Stimulated activated CD4-positive, alpha-beta T cell treated with anti-CD3 and anti-CD28 coated beads, Interleukin-12 subunit alpha, Interleukin-12 subunit beta, amount 100 ng/mL, for 24 hours (primary cell): ENCODE data around the gene SLC31A2.

Experiments used
- DNase-seq, 2 experiments: peaks; one replicate each; pipeline ENCODE4 v3.0.0-alpha.2; 2020; ENCODE audit warnings: low read depth in 2 of 2

The SLC31A2 gene

DNA sequence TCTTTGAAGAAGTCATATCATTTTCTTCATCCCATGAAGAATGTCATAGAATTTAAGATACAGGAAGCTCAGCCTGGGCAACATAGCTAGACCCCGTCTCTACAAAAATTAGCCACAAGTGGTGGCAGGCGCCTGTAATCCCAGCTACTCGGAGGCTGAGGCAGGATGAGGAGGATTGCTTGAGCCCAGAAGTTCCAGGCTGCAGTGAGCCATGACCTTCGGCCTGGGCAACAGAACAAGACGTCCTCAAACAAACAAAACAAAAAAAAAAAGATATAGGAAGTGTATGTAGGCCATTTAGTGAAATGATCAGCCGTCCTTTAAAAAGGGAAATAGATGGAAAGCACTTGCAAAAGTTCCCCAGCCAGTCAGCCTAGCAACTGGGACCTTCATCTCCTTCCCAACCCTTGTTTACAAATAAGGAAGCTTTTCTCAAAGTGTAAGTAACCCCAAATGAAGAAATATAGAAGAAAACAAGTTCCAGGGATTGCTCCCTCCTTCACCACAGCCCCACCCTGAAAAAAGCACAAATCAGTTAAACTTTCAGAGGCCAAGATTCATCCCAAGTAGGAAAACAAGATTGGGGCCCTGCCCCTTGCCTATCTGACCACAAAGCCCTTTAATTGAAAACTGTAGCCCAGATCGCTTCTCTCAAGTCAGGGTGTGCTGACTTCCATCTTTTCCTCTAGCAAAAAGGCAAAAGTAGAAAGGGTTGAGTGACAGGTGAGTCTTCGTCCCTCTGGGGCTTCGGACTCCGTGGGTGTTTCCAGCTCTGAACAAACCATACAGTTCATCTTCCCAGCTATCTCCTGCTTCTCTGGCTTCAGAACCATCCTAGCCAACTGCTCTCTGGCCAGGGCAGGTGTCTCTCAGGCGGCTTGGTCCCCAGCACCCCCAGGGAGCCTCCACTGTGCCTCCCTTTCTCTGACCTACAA is 1.2 kb downstream of the SLC31A2 start:
- no peak for DNase-seq

DNA sequence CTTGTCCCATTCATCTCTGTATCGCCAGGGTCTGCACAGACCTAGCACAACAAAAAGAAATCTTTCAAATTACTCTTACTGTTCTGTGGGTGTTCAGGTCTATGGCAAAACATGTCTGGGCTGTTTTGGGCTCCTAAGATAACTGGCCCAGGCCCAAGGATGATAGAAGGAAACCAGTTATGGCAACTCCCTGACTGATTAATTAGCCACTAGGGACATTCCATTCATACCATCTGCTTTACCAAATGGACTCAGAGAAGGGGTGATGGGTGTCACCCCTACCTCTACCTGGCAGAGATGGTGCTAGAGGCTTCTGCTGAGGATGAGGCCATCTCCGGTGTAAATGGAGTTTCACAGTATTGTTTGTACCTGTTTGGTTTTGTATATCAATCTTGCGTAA is 1.9 kb downstream of the SLC31A2 start:
- DNase-seq: no peak

DNA sequence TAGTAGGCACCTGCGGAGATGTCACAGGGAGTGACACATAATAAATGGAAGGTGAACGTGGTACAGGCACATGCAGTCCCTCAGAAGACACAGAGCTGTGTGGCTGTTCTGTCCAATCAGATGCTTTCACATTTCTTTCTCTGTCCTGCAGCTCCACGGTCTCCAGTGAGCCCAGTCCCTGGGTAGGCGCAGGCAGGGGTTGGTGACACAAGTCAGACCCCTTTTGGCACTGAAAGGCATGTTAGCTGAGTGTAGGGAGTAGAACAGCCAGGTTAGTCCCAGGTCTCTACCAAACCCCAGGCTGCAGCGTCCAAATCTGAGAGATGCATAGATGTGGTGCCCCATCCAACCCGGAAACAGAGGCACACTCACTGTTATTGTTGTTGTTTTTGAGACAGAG is 2.8 kb downstream of the SLC31A2 start:
- DNase-seq: no peak

DNA sequence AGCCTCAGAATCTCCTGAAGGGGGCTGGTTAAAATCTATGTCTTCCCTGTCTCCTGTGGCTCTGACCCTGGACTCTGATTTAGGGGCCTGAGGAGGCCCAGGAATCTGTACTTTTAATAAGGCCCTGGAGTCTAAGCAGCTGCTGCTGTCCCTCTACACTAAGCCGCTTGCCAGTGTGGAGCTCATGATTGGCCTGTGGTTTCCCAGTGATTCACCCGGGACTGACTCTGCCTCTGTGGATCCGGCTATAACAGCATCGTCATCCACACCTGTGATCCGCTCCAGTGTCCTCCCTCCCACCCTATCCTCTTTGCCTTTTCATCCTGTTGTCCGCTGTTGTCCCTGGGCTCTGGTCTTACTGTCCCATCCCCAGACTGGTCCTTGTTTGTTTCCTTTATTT is 3.7 kb downstream of the SLC31A2 start:
- no peak for DNase-seq

DNA sequence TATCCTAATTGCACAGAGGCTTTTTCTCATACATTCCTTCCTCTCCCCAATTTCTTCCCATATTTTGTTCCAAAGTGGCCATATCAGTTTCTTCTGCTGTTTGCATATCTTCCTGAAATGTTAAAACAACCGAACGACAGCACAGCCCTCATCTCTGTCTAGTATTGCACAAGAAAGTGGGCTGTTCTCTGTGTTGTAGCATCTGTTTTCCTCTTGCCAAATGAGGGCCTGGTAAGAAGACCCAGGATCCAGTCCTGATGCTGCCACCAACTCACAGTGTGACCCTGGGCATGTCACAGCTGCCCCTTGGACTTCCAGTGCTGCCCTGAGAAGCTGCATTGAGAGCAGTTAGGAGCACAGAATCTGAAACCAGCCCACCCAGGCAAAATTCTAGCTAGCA is 4.1 kb downstream of the SLC31A2 start:
- no peak for DNase-seq

DNA sequence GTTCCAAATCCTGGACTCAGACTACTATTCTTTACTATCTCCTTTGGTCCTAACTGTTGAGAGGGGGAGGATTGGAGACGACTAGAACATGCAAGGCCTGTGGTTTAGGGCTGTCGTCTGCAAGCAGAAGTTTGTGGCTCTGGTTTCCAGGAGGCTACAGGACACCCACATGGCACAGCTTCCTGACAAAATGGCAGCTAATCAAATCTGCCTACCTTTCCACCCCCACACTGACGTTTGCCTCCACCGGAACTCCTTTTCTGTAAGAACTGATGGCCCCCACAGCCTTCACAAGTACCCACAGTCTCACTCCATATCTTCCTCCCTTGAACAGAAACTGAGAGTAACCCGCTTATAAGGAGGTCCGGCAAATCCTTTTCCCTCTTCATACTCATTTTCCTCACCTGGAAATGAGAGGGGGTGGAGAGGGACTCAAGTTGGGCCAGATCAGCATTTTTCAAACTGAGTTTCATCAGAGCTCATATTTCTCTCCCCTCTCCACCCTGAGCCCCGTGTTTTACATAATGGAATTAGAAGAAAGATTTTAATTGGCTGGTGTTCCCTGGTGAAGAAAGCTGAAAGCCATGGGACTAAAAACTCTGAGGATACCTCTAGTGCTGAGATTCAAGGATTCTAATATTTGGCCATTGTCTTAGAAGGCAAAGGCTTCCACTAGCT is 5.2 kb downstream of the SLC31A2 start:
- peak in 1 of 2 experiments; percentile 23 for DNase-seq

DNA sequence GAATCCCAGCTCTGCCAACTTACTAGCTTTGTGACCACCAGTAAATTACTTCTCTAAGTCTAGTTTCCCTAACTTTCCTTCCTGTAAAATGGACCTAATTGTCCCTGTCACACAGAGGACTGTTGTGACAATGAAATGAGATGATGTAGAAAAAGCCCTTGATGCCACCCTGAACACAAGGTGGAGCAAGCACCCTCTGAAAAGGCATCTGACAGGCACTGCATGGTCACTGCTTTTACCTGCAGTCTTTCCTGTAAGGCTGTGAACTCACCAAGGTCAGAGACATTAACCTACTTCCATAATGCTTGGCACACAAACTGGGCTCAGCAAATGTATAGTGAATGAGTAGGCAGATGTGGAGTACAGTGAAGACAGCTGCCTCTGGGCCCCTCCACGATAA is 6.1 kb downstream of the SLC31A2 start:
- DNase-seq: no peak

DNA sequence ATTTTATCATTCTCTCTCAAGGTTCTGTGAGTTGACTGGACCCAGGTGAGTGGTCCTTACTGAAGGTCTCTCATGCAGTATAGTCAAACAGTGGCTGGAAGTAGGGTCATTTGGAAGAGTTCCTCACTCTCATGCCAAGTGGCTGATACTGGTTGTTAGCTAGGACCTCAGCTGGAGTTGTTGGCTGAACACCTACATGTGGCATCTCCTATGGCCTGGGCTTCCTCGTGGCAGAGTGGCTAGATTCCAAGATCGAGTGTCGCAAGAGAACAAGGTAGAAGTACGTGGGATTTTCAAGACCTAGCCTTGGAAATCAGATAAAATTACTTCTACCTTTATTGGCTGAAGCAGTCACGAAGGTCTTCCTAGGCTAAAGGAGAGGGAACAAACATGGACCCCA is 7.6 kb downstream of the SLC31A2 start:
- no peak for DNase-seq

DNA sequence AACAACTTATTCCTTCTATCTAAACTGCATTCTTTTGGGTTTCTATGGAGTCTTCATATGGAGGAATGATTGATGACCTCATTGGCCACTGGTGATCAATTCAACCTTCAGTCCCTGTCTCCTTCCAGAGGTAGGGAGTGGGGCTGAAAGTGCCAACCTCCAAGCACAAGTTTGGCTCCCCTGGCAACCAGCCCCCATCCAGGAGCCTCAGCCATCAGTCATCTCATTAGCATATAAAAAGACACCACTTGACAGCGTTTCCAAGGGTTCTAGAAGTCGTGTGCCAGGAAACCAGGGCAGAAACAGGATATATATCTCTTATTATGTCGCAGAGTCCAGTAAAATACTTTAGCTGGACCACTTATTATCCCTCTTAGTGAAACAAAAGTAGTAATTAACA is 9.8 kb downstream of the SLC31A2 start:
- DNase-seq: no peak

DNA sequence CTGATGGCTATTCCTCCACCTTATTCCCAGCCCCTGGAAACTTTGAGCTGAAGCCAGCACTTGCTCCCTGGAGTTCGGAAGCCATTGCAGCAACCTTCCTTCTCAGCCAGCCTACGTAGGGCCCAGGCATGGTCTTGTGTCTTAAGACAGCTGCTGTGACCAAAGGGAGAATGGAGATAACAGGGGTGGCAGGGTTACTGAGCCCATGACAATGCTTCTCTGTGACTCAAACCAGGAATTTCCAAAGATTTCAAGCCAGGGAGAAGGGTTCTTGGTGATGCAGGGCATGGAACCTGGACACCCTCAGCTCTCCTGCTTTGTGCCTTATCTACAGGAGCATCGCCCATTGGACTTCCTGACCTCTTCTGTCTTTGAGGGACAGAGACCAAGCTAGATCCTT is 12.2 kb downstream of the SLC31A2 start:
- DNase-seq: no peak

DNA sequence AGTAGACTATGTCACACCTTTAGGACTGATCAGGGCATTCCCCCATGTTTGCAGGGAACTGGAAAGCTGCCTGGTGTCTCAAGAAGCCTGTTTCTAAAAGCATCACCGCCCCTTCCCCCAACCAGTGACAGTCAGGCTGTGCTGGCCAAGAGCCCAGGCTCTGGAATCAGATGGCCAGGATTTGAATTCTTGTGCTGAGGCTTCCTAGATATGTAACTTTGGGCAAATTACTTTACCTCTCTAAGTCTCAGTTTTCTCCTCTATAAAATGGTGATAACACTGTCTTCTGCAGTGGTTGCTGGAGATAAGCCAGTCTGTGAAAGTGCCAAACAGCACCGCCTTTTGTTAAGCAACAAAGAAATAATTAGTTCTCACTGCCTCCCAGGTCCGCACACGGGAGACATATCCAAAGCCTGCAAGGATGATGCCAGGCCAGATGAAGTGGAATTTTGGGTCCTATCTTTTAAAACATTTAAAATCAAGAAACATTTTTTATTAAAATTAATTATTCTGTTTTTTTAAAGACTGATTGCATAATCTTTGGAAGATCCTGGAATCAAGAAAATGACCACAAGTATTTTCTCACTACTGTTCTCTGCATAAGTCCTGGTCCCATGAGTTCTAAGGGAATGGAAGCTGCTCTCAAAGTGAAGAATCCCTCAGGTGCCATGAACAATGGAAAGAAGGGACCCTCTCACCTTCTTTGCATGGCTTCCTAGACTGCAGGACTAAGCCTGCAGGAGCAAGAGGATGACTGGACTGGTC is 13.9 kb downstream of the SLC31A2 start:
- DNase-seq: no peak

DNA sequence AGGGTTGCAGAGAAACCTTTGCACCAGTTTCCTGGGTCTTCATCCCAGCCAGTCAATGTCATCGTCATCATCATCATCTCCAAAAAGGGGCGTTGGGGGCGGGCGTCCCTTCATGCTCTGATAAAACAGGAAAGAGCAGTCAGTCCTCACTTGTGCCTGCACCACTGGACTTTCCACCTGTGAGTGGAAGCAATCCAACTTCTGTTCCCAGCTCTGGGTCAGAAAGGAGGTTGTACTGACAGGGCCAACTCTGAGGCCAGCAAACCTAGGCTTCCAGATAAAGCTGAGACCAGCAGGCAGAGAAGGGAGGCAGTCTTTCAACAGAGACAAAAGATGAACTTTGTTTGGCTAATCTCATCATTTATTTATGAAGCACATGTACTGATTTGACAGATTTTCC is 15.2 kb downstream of the SLC31A2 start:
- no peak for DNase-seq

DNA sequence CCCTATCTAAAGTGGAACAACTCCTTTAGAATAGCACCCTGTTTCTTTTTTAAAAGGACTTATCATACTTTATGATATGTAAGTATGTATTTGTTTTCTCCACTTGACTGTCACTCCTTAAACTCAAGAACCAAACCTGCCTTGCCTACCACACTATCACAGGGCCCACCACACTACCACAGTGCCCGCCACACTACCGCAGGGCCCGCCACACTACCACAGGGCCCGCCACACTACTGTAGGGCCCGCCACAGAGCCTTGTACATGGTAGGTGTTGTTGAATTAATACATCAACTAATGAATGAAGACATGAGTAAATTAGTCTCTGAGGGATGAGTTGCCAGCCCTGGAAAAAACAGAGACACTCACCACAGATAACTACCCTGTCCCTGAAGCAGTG is 18.0 kb downstream of the SLC31A2 start:
- DNase-seq: no peak

DNA sequence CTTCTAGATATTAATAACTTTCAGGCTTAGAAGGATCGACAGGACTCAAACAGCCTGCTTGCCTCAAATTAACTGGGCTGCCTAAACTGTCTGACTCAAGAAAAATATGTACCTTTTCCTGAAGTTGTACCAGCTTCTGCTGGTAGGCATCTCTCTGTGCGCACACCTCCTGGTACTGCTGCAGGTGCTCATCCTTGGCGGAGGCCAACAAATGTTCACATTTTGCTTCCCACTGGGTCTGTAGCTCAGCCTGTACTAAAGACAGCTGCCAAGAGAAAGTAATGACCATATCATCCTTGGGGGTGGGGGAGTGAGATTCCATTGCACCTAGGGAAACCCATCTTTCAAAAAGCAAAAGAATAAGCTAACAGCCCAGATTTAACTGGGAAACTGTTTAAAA is 22.5 kb downstream of the SLC31A2 start:
- no peak for DNase-seq

DNA sequence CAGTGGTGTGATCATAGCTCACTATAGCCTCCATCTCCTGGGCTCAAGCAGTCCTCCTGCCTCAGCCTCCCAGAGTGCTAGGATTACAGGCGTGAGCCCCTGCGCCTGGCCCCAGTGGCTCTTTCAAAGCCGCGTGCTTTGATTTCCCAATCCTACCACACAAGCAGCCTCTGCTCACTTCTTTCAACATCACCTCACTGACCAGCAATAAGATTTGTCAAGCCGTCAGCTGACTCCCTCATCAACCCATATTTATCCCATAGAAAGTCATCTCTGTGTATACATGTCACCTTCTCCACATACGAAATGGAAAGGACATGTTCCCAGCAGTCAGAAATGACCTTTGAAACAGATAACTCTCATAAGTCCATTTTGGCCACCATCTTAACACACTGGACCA is 26.0 kb downstream of the SLC31A2 start:
- no peak for DNase-seq

DNA sequence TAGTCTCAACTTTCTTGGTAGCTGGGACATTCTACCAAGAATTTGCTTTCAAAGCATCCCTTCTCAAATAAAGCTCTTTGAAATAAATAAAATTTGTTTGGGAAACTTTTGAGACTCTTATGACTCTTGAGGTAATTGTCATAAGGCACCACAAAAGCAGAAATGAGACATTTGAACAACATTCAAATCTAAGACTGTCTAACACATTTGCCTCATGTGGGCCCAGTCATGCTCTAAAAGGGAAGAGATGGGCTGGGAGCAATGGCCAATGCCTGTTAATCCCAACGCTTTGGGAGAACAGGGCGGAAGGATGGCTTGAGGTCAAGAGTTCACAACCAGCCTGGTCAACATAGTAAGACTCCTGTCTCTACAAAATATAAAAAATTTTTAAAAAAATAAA is 26.4 kb downstream of the SLC31A2 start:
- no peak for DNase-seq

DNA sequence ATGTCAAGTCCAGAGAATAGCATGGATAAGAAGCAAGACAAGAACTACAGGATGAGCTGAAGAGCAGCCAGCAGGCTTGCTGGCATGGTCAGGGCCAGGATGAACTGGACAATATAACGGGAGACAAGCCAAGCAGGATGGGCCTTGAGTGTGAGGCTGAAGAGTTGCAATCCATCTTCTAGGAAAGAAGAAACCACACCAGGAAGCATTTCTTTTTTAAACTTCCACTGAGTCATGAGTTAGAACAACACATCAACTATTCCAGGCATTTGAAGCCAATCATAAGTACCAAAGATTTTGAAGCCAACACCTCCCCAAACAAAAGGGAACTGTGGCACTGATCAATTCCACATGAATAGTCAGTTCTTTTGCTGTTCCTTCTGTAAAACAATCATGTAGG is 27.3 kb downstream of the SLC31A2 start:
- DNase-seq: no peak

DNA sequence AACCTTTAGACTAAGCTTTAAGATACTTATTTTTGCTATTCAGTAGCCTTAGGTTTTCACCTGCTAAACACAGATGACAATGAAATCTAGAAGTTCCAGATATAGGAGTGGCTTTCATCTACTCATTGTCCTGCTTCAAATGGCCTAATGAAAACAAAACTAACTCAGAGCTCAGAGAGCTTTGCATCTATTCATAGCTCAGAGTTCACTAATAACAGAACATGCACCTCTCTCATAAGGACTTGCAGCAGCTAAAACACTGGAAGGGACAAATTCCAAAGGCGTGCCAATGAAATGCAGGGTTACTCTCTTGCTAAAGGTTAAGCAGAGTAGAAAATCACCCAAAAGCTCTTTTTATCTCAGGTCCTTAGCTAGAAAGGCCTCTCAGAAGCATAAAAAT is 29.0 kb downstream of the SLC31A2 start:
- DNase-seq: no peak

DNA sequence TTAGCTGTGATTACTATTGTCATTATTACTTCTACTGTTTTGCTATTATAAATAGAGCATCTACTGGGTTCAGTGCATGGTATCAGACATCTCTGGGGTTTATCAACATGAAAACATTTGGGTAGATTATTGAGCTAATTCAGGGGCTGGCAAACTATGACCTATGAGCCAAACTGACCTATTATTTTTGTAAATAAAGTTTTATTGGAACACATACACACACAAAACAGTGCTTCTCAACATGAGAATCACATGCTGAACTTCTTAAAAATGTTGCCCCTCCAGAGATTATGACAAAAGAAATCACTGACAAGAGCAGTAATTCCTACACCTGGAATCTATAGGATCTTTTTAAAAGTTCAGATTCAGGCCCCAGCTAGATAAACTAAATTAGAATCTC is 30.4 kb downstream of the SLC31A2 start:
- DNase-seq: no peak

DNA sequence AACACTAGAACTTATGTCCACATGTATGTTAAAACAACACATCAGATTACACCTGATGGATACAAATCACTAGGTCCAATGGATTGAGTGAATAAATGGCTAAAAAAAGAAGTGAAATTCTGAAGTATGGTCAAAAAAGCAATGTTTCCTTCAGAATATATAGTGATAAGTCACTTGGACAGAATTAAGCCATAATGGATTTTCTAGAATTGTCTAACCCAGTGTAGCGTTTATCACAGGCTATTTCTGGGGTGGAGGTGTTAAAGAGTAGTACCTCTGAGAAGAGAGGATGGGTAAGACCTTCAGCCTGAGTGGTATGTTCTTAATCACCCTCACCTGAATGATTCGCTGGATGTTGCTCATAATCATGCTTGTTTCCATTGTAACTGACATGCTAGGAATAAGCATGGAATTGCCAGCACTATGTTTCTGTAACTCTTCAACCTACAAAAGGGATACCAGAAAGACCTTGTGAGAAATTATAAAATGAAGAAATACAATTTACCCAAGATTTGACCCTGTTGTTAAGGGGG is 33.2 kb downstream of the SLC31A2 start:
- DNase-seq: no peak

DNA sequence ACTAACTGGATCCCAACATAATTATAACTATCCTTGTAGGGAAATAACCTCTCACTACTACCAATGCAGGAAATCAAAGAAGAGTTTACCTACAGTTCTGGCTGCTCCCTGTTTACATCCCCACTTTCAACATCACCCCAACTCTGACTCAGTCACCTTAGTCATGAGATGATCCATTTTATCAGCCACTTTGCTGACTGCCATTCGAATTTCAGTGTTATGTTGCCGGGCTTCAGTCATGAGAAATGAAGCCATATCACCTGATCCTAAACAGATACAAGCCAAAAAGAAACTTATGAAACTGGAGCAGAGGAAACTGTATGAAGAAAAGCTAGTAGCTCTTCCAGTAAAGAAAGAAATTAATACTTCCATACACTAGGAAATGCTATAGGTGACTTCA is 33.7 kb downstream of the SLC31A2 start:
- no peak for DNase-seq

DNA sequence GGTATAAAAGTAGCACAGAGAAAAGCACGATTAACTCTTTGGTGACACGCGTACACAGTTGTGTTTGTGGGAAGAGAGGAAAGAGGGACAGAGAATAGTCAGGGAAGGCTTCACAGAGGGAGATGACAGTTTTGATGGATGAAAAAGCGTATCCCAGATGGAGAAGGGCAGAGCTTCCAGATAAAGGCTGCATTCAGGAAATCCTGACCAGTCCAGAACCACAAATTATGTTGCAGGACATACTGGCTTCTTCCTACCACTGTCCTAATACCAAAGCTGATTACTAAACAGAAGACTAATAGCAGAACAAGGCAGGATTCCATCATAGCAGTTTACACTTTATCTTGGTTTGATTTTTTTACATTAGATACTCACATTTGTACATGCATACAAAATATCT is 34.5 kb downstream of the SLC31A2 start:
- no peak for DNase-seq
